ENCODE data around the gene P2RX2.
A peak's percentile ranks its signal among the peaks of the same experiment; 100 is the strongest.

GRCh38 chr12:132611620-132612019 lies 7.0 kb upstream of the P2RX2 start:
- no peak for TF ChIP-seq ZNF462 (CRISPR knock-in tag; IDR thresholded peaks at IDR 0.05)
- TF ChIP-seq CTCF (conservative IDR thresholded peaks at IDR 0.05; ENCODE audit: low read depth in 2 of 2), result no peak
- no peak for TF ChIP-seq ETS1 (IDR thresholded peaks at IDR 0.05)
- TF ChIP-seq EZH2 (IDR thresholded peaks at IDR 0.05; ENCODE audit: low read depth, unreplicated experiment), result no peak
- no peak for TF ChIP-seq CREB1 (CRISPR knock-in tag; IDR thresholded peaks at IDR 0.05; ENCODE audit: low read depth)
- no peak for TF ChIP-seq POLR2AphosphoS5 (IDR thresholded peaks at IDR 0.05; ENCODE audit: low read depth)
- no peak for TF ChIP-seq REST (IDR thresholded peaks at IDR 0.05; ENCODE audit: unreplicated experiment)
- TF ChIP-seq NANOG (IDR thresholded peaks at IDR 0.05; ENCODE audit: borderline replicate concordance), result no peak
- TF ChIP-seq EZH2phosphoT487 (IDR thresholded peaks at IDR 0.05; ENCODE audit: unreplicated experiment), result no peak
- no peak for TF ChIP-seq JUNB (IDR thresholded peaks at IDR 0.05; ENCODE audit: unreplicated experiment)
- TF ChIP-seq STAT1 (IDR thresholded peaks at IDR 0.05; ENCODE audit: unreplicated experiment), result no peak
- TF ChIP-seq ZNF331 (CRISPR knock-in tag; IDR thresholded peaks at IDR 0.05; ENCODE audit: low read depth), result peak; percentile 98
- TF ChIP-seq ZNF114 (CRISPR knock-in tag; IDR thresholded peaks at IDR 0.05), result no peak
